Smooth muscle cell (in vitro differentiated cells): ENCODE results near the gene KRCC1. TPM values are rescaled to one million over a fixed set of nuclear protein-coding genes. Genes with fewer than 3 reads are reported as not detected.

Source experiments
- DNase-seq: peaks from one replicate; lab custom pipeline; 2025; ENCODE audit not compliant: unreplicated experiment; lab: John Stamatoyannopoulos, UW
- H2AFZ ChIP-seq: fragments of 200-600 bp; sonication (generic); 2 replicates; pipeline ENCODE4 v1.6.0; 2016; ENCODE audit warnings: antibody characterized with exemption, low read depth, mild to moderate bottlenecking
- H3F3A ChIP-seq: fragments of 200-600 bp; sonication (generic); 2 replicates; pipeline ENCODE4 v1.6.0; 2017; ENCODE audit warnings: antibody characterized with exemption, low read depth
- H3K27ac ChIP-seq: fragments of 200-600 bp; sonication (generic); 2 replicates; pipeline ENCODE4 v1.5.1; 2016; ENCODE audit warnings: low read depth, mild to moderate bottlenecking
- H3K27me3 ChIP-seq: fragments of 200-600 bp; sonication (generic); 2 replicates; pipeline ENCODE4 v1.6.1; 2016; ENCODE audit warnings: low read depth, mild to moderate bottlenecking
- H3K36me3 ChIP-seq: fragments of 200-600 bp; sonication (generic); 2 replicates; pipeline ENCODE4 v1.5.1; 2016; ENCODE audit warnings: low read depth
- H3K4me1 ChIP-seq: fragments of 200-600 bp; sonication (generic); 2 replicates; pipeline ENCODE4 v1.5.1; 2016; ENCODE audit warnings: low read depth
- H3K4me2 ChIP-seq: fragments of 200-600 bp; sonication (generic); 2 replicates; pipeline ENCODE4 v1.6.0; 2016; ENCODE audit warnings: mild to moderate bottlenecking
- H3K4me3 ChIP-seq: fragments of 200-600 bp; sonication (generic); 2 replicates; pipeline ENCODE4 v1.5.1; 2016; ENCODE audit warnings: mild to moderate bottlenecking
- H3K79me2 ChIP-seq: fragments of 200-600 bp; sonication (generic); 2 replicates; pipeline ENCODE4 v1.6.0; 2016; ENCODE audit warnings: low read depth, mild to moderate bottlenecking
- H3K9ac ChIP-seq: fragments of 200-600 bp; sonication (generic); 2 replicates; pipeline ENCODE4 v1.6.0; 2016; ENCODE audit warnings: low read depth
- H3K9me3 ChIP-seq: fragments of 200-600 bp; sonication (generic); replicated peaks from 2 replicates; pipeline ENCODE4 v1.5.1; 2016; ENCODE audit warnings: low read depth
- H4K20me1 ChIP-seq: fragments of 200-600 bp; sonication (generic); 2 replicates; pipeline ENCODE4 v1.6.0; 2016; ENCODE audit warnings: low read depth
- WGBS: methylation state at CpG from one replicate; pipeline ENCODE4 v1.1.7; 2016; ENCODE audit warnings: low lambda C conversion rate; 5-methylcytosine and 5-hydroxymethylcytosine counted together
- polyA plus RNA-seq: library from polyadenylated mRNA; unstranded; fragments of >200 nt; fragmentation: Nextera tagmentation; extraction: Ambion mirVana; gene quantifications from 2 replicates; pipeline ENCODE4 v1.2.1, GENCODE V29; 2016
- total RNA-seq: library from RNA; depleted of rRNA; stranded (reverse); fragments of >200 nt; gene quantifications from 2 replicates; pipeline ENCODE4 v1.2.3, GENCODE V29; 2014
- TF ChIP-seq, protein P1 (sequence below): fragments of 200-600 bp; sonication (generic); IDR thresholded peaks from 2 replicates; pipeline ENCODE4 v1.5.1; 2017; ENCODE audit warnings: borderline replicate concordance, mild to moderate bottlenecking, antibody characterized with exemption; ENCODE audit not compliant: insufficient read depth, poor library complexity, severe bottlenecking

KRCC1 gene
- total and polyA plus RNA-seq, 2 experiments from 2014 or later = 19.7 to 45.9 TPM

DNA sequence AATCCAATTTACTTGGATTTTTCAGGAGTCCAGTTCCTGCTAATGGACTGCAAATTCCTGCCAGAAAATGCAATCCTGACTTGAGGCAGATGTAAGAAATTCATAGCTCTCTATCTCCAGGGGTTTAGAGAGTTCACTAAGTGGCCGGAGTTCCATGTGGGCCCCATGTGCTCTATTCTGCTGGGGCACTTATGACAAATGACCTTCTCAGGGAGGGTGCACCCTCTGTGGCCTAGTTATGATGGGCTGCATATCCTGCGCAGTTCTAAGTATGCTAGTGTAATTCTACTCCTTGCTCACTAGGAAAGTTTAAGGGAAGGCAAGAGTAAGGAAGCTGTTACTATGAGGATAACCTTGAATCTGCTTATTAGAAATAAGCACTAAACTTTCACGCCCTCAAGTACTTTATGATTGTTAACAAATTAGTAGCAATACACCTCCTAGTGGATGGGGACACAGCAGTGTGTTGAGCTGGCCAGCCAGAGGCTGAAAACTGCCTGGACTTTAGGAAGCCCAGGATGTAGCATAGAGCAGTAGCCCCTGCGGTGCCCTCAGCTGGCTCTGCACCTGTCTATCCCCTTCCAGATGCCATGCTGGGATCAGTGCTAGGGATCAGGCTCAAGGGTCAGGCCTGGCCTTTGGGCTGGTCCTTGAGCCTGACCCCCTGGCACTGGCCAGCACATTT lies 26.5 kb upstream of the KRCC1 start:
- no peak overlapping the region for H3K4me3 ChIP-seq
- H3K27ac ChIP-seq = no peak overlapping the region
- no peaks in the 10 kb centered on the region for H3K79me2 ChIP-seq
- H3K9ac ChIP-seq = no peak overlapping the region
- no peaks in the 10 kb centered on the region for H4K20me1 ChIP-seq
- no peaks in the 10 kb centered on the region for H3K9me3 ChIP-seq
- H3K4me1 ChIP-seq = no peaks in the 10 kb centered on the region
- H3K36me3 ChIP-seq = no peaks in the 10 kb centered on the region
- WGBS = 85% methylated on average over 4 of the region's 4 CpGs
- TF ChIP-seq, protein P1, sequence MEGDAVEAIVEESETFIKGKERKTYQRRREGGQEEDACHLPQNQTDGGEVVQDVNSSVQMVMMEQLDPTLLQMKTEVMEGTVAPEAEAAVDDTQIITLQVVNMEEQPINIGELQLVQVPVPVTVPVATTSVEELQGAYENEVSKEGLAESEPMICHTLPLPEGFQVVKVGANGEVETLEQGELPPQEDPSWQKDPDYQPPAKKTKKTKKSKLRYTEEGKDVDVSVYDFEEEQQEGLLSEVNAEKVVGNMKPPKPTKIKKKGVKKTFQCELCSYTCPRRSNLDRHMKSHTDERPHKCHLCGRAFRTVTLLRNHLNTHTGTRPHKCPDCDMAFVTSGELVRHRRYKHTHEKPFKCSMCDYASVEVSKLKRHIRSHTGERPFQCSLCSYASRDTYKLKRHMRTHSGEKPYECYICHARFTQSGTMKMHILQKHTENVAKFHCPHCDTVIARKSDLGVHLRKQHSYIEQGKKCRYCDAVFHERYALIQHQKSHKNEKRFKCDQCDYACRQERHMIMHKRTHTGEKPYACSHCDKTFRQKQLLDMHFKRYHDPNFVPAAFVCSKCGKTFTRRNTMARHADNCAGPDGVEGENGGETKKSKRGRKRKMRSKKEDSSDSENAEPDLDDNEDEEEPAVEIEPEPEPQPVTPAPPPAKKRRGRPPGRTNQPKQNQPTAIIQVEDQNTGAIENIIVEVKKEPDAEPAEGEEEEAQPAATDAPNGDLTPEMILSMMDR = no peak
- no peak for DNase-seq
- H2AFZ ChIP-seq = no peak overlapping the region
- H3F3A ChIP-seq = no peaks in the 10 kb centered on the region
- no peak overlapping the region for H3K4me2 ChIP-seq
- no peaks in the 10 kb centered on the region for H3K27me3 ChIP-seq

DNA sequence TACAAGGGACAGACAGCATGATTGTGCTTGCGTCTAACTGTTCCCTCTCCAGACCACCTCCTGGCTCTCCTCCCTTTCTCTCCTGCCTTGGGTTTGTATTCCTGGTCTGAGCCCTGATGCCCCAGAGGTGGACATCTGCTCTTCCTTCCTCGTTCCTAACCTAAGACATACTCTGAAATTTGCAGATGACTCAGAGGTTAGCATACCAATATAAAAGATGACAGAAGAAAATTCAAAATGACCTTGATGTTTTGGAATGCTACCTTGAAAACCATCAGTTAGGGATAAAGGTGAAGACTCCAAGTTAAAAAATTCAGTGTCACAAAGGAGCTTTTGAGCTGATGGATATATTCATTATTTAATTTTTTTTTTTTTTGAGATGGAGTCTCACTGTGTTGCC lies 25.0 kb upstream of the KRCC1 start:
- DNase-seq = no peak
- H3K36me3 ChIP-seq = no peaks in the 10 kb centered on the region
- no peaks in the 10 kb centered on the region for H3K4me1 ChIP-seq
- H3K9ac ChIP-seq = no peak overlapping the region
- H3F3A ChIP-seq = no peaks in the 10 kb centered on the region
- no peak overlapping the region for H3K4me2 ChIP-seq
- no peak overlapping the region for H3K4me3 ChIP-seq
- no peaks in the 10 kb centered on the region for H4K20me1 ChIP-seq
- H3K27me3 ChIP-seq = no peaks in the 10 kb centered on the region
- WGBS = 75% methylated on average over 2 of the region's 2 CpGs
- H3K9me3 ChIP-seq = no peaks in the 10 kb centered on the region
- H2AFZ ChIP-seq = no peak overlapping the region
- no peaks in the 10 kb centered on the region for H3K79me2 ChIP-seq
- no peak overlapping the region for H3K27ac ChIP-seq
- TF ChIP-seq, protein P1 = no peak

DNA sequence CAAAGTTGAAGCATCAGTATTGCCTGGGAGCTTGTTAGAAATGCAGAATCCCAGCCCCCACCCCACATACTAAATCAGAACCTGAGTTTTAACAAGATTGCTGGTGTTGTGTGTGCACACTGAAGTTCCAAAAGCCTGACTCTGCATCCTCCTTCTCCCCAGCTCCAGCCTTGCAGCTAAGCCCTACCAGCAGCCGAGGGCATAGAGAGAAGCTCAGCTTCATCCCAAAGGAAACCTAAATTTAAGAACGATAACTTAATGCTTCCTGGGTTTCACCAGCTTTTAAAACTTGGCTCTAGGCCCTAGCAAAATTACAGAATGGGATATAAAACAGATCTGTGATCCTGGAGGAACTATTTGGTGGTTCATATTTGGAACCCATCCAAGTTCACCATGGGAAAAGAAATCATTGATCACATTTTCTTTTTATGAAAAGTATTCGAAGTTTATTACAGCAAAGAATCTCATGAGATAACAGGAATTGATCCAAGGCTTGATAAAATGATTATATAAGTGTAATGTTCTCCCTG lies 23.1 kb upstream of the KRCC1 start:
- Histone ChIP-seq H3F3A (no peaks in the 10 kb centered on the region), H3K9me3 (no peaks in the 10 kb centered on the region), H3K4me1 (no peaks in the 10 kb centered on the region), H3K27ac (no peak overlapping the region), H4K20me1 (no peaks in the 10 kb centered on the region), H2AFZ (no peak overlapping the region), H3K27me3 (no peaks in the 10 kb centered on the region), H3K36me3 (no peaks in the 10 kb centered on the region), H3K4me3 (no peak overlapping the region), H3K9ac (no peak overlapping the region), H3K79me2 (no peaks in the 10 kb centered on the region), H3K4me2 (no peak overlapping the region)
- TF ChIP-seq, protein P1 = no peak
- no peak for DNase-seq
- 58% methylated on average over 3 of the region's 3 CpGs for WGBS

DNA sequence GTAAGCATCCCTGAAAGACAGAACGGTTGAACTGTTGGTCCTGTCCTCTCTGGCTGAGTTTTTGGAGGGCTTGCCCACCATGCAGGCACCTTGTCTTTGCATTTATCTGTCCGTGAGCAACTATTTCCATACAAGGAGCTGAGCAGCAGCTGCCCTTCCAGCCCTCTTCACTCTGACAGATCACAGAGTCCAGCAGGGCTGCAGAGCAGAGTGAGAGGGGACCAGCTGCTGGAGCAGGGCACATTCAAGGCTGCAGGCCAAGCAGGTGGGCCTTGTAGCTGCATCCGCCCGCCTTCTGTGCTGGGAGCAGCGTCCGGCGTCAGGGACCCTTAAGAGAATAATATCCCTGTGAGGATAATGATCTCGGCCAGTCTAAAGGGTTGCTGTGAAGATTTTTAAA lies 21.5 kb upstream of the KRCC1 start:
- no peak overlapping the region for H3K4me2 ChIP-seq
- H3K79me2 ChIP-seq = no peaks in the 10 kb centered on the region
- H3K27ac ChIP-seq = no peak overlapping the region
- H3K36me3 ChIP-seq = no peaks in the 10 kb centered on the region
- H4K20me1 ChIP-seq = no peaks in the 10 kb centered on the region
- H3K4me1 ChIP-seq = no peaks in the 10 kb centered on the region
- no peak for DNase-seq
- no peaks in the 10 kb centered on the region for H3K9me3 ChIP-seq
- no peaks in the 10 kb centered on the region for H3K27me3 ChIP-seq
- H3K9ac ChIP-seq = no peak overlapping the region
- no peaks in the 10 kb centered on the region for H3F3A ChIP-seq
- no peak overlapping the region for H3K4me3 ChIP-seq
- TF ChIP-seq, protein P1 = no peak
- WGBS = 90% methylated on average over 8 of the region's 8 CpGs
- no peak overlapping the region for H2AFZ ChIP-seq
